Measurements from ENCODE around the gene EPOP. TPM values are rescaled to one million over a fixed set of nuclear protein-coding genes. Genes with fewer than 3 reads are reported as not detected.

EPOP gene
- total RNA-seq, 2 experiments from 2014 or later = 11.8 to 27.2 TPM

DNA sequence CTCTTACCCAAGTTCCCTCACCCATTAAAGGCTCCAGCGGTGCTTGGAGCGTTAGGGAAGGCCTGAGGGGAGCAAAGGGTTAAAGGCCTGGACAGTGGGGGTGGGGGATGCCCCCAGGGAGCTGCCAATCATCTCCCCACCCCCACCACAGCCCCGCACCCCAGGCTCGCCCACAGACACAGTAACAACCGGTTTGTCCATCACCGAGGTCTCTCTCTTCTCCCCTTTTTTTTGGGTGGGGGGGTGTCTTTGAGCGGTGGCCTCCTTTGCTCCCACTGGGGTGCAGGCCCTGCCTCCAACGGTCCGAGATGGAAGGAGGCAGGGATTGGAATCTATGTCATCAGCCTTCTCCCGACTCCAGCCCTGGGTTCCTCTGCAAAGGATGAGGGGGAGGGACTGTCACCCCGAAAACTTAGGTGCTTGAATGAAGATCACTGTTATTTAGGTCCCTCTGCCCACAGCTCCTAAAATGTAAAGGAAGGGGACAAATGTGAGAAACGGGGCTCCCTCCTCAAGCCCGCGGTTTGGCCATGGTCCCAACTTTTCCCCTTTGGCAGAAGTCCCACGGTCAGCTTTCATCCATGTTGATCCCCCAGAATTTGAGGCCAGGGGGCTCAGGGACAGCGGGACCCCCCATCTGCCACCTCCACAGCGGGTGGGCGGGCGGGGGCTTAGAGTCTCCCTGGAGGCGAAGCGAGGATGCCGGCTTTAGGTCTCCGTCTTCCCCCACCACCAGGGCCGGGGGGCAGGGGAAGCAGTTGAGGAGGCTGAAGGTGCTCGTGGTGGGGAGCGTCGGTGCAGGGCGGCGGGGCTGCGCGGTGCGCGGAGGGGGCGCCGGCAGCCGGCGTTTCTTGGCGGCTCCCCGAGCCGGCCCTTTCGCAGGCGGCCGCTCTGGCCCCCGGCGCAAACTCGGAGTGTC is 1.7 kb downstream of the EPOP start:
- intact Hi-C loops (cut with micrococcal nuclease; ENCODE audit: unreplicated experiment) = no loop called here

DNA sequence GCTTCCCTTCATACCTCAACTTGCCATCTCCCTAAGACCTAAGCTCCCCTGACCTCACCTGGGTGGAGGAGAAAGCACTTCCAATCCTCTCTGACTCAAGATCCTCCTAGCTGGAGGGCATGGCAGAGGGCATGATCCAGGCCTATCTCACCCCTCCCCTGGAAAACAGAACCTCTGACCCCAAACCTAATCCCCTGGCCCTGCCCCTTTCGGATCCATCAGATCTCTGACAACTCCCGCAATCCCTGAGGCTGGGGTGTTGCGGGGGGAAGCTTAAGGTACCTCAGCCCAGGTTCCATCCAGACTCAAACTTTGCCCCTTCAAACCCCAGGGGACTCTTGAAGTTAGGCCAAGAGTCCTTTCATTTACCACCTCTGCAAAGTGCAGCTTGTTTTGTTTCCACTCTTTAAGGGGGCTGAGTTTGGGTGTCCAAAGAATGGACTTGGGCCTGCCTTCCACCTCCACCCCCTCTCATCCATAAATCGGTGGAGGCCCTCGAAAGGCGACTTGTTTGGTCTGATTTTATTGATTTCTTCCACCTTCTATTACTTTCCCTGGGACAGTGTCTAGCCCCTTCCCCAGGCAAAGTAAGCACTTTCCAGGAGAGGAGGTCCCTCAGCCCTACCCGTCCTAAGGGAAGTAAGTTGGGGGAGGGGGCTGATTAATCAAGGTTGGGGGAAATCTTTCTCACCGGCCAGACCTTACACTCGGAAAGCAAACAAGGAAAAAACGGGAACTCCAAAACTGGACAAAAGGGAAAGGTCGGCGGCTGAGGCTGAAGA is 2.6 kb downstream of the EPOP start:
- peak overlapping the region; percentile 6; the same call in 1 of the 2 replicates for H3K4me2 ChIP-seq (ENCODE audit: low read length)
- no peak for DNase-seq (ENCODE audit: low spot score)
- no peak overlapping the region for H2AFZ ChIP-seq (ENCODE audit: low read length)
- intact Hi-C loops (cut with micrococcal nuclease; ENCODE audit: unreplicated experiment) = no loop called here
- no peaks in the 10 kb centered on the region for H4K20me1 ChIP-seq (ENCODE audit: insufficient read depth, low read length)
- H3K9me3 ChIP-seq (ENCODE audit: low read length) = no peaks in the 10 kb centered on the region
- POLR2A ChIA-PET = no interaction called here
- no peaks in the 10 kb centered on the region for H3K9me2 ChIP-seq (ENCODE audit: insufficient read depth, low read length)
- TSS peak; percentile 78 for BruUV-seq (replicated peaks)
- H3K27ac ChIP-seq (ENCODE audit: low read depth, low read length, poor library complexity, severe bottlenecking) = no peak overlapping the region
- H3K4me1 ChIP-seq (ENCODE audit: insufficient read depth, low read length, poor library complexity, severe bottlenecking) = peaks cover 34% of the 10 kb centered on the region
- TF ChIP-seq, protein P1, sequence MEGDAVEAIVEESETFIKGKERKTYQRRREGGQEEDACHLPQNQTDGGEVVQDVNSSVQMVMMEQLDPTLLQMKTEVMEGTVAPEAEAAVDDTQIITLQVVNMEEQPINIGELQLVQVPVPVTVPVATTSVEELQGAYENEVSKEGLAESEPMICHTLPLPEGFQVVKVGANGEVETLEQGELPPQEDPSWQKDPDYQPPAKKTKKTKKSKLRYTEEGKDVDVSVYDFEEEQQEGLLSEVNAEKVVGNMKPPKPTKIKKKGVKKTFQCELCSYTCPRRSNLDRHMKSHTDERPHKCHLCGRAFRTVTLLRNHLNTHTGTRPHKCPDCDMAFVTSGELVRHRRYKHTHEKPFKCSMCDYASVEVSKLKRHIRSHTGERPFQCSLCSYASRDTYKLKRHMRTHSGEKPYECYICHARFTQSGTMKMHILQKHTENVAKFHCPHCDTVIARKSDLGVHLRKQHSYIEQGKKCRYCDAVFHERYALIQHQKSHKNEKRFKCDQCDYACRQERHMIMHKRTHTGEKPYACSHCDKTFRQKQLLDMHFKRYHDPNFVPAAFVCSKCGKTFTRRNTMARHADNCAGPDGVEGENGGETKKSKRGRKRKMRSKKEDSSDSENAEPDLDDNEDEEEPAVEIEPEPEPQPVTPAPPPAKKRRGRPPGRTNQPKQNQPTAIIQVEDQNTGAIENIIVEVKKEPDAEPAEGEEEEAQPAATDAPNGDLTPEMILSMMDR (conservative IDR thresholded peaks at IDR 0.05; ENCODE audit: low read length) = no peak
- TF ChIP-seq EZH2phosphoT487 (IDR thresholded peaks at IDR 0.05; ENCODE audit: borderline replicate concordance, low read depth, low read length) = no peak
- no peak overlapping the region for H3K4me3 ChIP-seq (ENCODE audit: low read depth, low read length, poor library complexity, severe bottlenecking)
- no peaks in the 10 kb centered on the region for H3K36me3 ChIP-seq (ENCODE audit: insufficient read depth, low read length)
- CTCF ChIA-PET (ENCODE audit: unreplicated experiment) = interaction anchor here (1.0 kb wide), 1 partner anchor 135 kb away, joined by 3 read pairs; no protein-coding TSS in a partner anchor
- H3K79me2 ChIP-seq (ENCODE audit: insufficient read depth, low read depth, low read length) = no peaks in the 10 kb centered on the region

More for the DNA sequence above, 1.7 kb downstream of the EPOP start:
- Histone ChIP-seq H4K20me1 (ENCODE audit: insufficient read depth, low read length) (no peaks in the 10 kb centered on the region), H3K4me2 (ENCODE audit: low read length) (peak overlapping the region; percentile 94), H3K9me3 (ENCODE audit: low read length) (no peaks in the 10 kb centered on the region), H3K36me3 (ENCODE audit: insufficient read depth, low read length) (no peaks in the 10 kb centered on the region), H3K79me2 (ENCODE audit: insufficient read depth, low read depth, low read length) (no peaks in the 10 kb centered on the region), H3K4me3 (ENCODE audit: low read depth, low read length, poor library complexity, severe bottlenecking) (peak overlapping the region; percentile 83), H2AFZ (ENCODE audit: low read length) (no peak overlapping the region), H3K4me1 (ENCODE audit: insufficient read depth, low read length, poor library complexity, severe bottlenecking) (peaks cover 37% of the 10 kb centered on the region), H3K9me2 (ENCODE audit: insufficient read depth, low read length) (no peaks in the 10 kb centered on the region), H3K27ac (ENCODE audit: low read depth, low read length, poor library complexity, severe bottlenecking) (no peak overlapping the region)
- no peak for DNase-seq (ENCODE audit: low spot score)
- no TSS peak for BruUV-seq (replicated peaks)
- ChIA-PET CTCF (ENCODE audit: unreplicated experiment) (no interaction called here), POLR2A (no interaction called here)
- TF ChIP-seq, protein P1 (conservative IDR thresholded peaks at IDR 0.05; ENCODE audit: low read length) = no peak
- TF ChIP-seq EZH2phosphoT487 (IDR thresholded peaks at IDR 0.05; ENCODE audit: borderline replicate concordance, low read depth, low read length) = no peak

Measured in OCI-LY7 (cell line).